GM12872 (cell line): ENCODE results near the gene SRC.

Experiments
- TF ChIP-seq, protein P1 (sequence below): IDR thresholded peaks from 3 replicates; pipeline ENCODE4 v1.5.1; 2011; ENCODE audit warnings: low read depth, mild to moderate bottlenecking, low read length, moderate library complexity; ENCODE audit not compliant: insufficient read depth

SRC gene

DNA sequence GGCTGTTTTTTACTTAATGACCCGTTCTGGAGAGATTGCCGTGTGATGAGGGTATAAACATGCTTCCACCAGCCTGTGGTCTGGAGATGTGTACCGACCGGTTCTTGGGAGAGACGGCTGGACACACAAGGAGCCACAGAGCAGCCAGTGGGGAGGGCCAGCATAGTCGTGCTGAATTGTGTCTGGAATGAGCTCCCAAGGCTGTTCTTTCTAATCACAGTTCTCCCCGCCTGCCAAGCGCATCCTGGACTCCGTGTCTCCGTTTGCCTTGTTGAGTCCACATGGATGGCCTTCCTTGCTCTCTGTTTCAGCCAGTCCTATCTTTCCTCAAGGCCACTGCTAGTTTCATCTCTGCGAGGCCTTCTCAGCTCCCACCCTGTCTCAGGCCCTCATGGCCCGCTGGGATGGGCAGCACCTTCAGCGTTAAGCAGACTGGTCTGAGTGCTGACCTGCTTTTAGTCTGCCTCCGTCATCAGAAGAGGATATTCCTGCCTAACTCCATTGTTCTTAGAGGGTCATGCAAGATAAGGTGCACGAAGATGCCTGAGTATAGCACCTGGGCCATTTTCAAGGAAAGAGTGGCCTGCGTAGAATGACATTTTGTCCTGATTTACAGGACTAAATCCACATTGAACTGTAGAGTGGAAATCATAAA lies 35.9 kb upstream of the SRC start:
- TF ChIP-seq, protein P1, sequence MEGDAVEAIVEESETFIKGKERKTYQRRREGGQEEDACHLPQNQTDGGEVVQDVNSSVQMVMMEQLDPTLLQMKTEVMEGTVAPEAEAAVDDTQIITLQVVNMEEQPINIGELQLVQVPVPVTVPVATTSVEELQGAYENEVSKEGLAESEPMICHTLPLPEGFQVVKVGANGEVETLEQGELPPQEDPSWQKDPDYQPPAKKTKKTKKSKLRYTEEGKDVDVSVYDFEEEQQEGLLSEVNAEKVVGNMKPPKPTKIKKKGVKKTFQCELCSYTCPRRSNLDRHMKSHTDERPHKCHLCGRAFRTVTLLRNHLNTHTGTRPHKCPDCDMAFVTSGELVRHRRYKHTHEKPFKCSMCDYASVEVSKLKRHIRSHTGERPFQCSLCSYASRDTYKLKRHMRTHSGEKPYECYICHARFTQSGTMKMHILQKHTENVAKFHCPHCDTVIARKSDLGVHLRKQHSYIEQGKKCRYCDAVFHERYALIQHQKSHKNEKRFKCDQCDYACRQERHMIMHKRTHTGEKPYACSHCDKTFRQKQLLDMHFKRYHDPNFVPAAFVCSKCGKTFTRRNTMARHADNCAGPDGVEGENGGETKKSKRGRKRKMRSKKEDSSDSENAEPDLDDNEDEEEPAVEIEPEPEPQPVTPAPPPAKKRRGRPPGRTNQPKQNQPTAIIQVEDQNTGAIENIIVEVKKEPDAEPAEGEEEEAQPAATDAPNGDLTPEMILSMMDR: no peak

DNA sequence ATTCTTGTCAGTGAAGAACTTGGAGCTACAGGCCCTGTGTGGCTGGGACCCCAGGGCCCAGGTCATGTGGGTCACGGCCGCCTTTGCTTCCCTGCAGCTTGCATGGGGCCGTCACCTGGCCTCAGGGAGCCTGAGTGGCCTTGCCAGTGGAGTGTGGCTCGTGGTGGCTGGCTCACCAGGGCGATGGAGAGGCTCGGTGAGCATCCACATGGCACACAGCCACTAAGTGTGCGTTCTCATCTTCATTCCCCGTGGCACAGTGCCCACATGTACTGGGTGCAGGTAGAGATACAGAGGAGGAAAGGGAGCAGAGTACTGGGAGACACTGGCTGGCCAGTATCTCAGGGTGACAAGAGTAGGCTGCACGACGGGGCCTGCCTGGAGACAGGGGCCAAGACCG lies 35.0 kb upstream of the SRC start:
- TF ChIP-seq, protein P1: no peak

DNA sequence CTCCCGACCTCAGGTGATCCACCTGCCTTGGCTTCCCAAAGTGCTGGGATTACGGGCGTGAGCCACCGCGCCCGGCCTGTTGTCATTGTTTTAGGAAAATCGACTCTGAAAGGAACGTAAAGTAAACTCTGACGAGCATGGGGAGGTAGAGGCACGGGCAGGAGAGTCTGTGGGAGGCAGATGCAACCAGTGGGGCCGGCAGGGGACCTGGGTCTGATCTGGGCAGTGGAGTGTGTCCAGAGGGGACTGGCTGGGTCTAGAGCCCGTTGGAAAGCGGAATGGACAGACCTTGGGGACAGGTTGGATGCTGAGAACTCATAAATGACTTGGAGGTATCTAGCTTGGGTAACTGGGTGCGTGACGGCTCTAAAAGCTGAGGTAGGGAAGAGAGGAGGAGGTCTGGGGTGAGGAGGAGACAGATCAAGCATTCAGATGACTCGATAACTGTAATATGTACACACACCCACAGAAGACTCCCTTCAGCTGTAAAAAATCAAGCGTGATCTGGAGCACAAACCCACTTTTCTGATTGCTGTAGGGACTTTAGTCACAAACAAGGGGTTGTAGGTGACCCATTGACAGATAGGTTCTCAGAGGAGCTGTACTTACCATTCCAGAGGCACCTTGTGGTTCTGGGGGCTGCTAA lies 34.1 kb upstream of the SRC start:
- TF ChIP-seq, protein P1: no peak

DNA sequence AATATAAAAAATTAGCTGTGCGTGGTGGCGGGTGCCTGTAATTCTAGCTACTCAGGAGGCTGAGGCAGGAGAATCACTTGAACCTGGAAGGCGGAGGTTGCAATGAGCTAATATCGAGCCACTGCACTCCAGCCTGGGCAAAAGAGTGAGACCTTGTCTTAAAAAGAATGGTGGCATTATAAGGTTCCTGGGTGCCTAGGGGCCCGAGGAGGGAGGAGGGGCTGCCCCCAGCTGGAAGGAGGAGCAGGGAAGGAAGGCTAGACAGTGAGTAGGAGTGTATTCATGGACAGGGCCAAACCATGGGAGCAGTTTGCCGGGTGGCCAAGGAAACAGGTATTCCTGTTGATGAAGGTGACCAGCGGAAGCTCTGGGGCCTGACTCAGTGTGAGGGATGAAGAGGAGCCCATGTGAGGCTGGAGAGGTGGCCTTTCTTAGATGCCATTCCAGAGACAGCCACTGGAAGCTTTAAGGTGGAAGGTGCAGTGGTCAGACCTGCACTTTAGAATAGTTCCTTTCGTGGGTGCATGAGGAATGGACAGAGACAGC lies 32.3 kb upstream of the SRC start:
- TF ChIP-seq, protein P1: no peak

DNA sequence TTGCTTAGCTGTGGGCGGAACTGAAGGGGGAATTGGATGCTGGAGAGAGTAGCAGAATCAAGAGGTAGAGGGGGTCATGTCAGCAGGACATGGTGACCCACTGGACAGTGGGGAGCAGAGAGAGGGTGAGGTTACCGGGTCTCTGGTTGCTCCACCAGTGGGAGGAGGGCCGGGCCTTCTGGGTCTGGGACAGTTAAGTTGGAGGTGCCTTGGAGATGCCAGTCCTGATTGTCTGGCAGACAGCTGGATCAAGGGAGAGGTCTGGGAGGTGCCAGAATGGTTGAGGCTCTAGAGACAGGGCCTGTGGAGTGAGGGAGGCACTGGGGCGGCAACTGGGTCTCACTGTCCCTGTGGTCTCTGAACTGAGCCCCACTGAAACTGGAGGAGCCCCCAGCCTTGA lies 31.8 kb upstream of the SRC start:
- TF ChIP-seq, protein P1: no peak

DNA sequence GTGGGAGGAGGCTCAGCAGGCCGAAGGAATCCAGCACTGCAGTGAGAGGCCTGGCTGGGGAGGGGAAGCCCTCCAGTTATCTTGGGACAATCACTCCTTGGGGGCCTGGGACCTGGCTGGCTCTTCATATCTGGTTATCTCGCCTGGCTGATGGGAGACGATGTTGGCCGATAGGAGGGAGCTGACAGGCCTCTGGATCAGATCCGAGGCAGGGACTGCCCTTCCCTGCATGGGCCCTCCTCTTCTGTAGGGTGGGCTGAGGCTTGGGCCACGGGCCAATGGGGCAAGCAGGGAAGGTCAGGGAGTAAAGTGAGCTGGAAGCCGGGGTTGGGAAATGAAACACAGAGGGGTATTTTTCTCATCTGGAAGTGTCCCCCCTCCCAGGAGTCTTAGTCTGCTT lies 31.3 kb upstream of the SRC start:
- TF ChIP-seq, protein P1: no peak

DNA sequence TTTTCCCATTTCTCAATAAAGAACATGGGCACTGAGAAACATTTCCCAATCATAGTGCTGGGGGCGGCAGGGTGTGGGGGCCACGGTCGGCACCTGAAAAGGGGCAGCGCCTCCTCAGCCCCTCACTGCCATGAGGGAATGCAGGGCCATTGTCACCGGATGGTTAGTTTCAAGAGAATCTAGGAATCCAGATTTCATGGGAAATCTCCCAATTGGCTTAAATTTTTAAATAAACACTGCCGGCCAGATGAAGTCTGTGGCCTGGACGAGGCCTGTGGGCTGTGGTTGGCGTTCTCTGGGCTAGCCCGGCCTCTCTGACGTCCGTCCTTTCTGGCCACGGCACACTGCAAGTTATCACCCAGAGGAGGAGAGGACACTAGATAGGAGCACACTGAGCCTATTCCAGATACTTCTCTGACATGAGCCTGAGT lies 30.9 kb upstream of the SRC start:
- TF ChIP-seq, protein P1: no peak
